GM12801 (cell line): ENCODE results near the gene CAMK2G.

Experiments used
- TF ChIP-seq, protein P1 (sequence below): IDR thresholded peaks from one replicate; pipeline ENCODE4 v1.5.1; 2011; ENCODE audit warnings: control low read depth; ENCODE audit not compliant: insufficient read length; ENCODE audit errors: extremely low read depth

Gene CAMK2G

DNA sequence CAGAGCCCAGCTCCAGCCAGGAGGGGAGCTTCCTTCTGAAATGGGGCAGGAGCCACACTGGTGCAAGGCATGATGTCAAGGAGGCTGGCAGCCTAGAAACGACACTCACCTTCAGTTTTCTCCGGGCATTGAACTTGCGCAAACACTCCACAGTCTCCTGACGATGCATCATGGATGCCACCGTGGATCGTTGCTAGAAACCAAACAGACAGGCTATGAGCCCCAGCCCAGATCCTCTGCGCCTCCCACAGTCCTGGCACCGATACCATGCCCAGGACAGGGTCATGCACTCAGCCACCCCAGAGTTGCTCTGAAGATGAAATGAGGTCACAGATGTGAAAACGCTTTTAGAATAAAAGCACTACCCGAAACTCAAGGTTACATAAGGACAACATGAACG, 32.0 kb downstream of the CAMK2G start:
- TF ChIP-seq, protein P1, sequence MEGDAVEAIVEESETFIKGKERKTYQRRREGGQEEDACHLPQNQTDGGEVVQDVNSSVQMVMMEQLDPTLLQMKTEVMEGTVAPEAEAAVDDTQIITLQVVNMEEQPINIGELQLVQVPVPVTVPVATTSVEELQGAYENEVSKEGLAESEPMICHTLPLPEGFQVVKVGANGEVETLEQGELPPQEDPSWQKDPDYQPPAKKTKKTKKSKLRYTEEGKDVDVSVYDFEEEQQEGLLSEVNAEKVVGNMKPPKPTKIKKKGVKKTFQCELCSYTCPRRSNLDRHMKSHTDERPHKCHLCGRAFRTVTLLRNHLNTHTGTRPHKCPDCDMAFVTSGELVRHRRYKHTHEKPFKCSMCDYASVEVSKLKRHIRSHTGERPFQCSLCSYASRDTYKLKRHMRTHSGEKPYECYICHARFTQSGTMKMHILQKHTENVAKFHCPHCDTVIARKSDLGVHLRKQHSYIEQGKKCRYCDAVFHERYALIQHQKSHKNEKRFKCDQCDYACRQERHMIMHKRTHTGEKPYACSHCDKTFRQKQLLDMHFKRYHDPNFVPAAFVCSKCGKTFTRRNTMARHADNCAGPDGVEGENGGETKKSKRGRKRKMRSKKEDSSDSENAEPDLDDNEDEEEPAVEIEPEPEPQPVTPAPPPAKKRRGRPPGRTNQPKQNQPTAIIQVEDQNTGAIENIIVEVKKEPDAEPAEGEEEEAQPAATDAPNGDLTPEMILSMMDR = no peak

DNA sequence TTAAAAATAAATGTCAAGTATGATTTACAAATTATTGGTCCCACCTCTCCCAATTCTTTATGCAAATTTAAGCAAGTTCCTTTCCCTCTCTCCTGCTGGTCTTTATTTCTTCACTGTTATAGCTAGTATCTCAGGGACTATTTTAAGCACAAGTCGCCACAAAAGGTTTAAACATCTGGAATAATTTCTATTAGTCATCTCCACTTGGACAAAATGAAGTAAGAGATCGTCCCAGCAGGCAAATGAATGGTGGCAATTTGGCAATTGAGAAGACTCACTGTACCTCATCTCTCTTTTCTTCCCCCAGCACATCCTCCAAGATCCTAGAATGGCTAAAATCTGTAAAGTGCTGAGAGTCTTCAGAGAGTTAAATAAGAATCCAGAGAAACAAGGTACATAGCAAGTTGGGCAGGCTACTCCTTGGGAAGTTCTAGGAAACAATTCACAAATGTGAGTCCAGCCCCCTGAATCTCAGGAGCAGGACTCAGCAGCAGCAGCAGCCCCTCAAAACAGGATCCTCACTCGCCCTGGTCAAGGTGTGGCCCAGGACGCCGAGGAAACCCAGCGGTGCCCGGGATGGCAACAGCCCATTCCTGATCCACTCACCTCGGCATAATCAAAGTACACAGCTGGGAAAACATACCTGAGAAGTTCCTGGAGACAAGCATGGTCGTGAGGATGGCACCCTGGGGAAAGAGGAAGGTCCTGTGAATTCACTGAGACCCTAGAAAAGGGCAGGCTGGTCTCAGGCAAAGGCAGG, 32.6 kb downstream of the CAMK2G start:
- TF ChIP-seq, protein P1 = no peak

- TF ChIP-seq, protein P1 = no peak
These were observed 33.3 kb downstream of the CAMK2G start for GRCh38 chr10:73841061-73841421.

GRCh38 chr10:73840403-73841060, 33.8 kb downstream of the CAMK2G start:
- TF ChIP-seq, protein P1 = no peak

DNA sequence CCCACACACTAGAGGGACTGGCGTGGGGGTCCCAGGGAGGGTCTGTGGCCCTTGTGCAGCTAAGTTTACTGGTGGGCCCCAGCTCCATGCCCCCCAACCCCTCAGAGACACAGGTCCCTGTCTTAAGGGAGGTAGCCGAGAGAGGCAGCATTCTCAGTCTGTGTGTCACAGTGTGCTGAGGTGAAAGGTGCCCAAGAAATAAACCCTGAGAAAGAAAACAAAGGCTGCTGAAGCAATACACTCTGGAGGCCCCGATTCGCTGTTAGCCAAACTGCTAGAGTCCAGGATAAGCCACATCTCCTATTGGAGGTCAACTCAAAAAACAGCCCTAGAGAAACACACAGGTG, 34.3 kb downstream of the CAMK2G start:
- TF ChIP-seq, protein P1 = no peak

DNA sequence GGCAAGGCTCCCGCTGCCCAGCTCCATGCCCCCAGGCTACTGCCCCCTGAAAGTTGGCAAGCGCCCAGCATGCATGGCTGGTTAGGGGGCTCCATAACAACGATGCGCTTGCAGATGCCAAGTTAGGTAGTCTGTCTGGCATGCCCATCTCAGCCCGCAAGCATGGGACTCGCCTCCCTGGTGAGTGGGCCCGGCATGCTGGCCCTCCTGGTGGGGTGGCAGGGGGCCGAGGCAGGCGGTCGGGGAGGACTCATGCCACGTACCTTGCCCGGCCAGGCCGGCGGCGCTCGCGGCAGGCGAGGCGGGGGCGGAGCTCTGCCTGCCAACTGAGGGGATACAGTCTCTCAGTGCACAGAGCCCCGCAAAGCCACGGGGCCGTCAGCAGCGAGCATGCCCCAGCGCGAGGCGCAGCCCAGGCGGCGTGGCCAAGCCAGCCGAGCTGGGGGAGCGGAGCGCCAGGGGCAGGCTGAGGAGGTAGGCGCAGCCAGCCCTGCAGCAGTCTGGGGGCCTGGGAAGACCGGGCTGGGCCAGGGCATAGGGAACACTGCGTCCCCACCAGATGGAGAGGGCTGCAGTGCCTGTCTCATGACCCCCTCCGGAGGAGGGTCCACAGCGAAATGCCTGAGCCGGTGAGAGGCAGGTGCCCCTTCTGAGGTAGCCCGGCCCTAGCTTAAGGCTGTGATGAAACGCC, 34.9 kb downstream of the CAMK2G start:
- TF ChIP-seq, protein P1 = no peak

DNA sequence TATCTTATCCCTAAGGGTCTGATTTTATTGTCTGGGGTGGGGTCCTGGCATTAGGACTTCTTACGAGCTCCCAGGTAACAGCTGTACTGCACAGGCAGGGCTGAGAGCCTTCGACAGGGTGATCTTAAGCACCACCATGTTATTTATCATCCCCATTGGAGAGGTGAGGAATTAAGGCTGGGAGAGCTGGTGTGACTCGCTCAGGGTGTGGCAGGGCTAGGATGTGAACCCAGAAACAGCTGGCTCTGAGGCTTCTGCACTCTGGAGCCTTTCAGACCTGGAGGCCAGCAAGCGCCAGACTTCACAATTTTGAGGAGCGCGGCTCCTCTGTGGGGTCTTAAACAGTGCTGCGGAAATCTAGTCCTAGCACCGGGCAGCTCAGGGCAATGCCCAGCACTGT, 35.5 kb downstream of the CAMK2G start:
- TF ChIP-seq, protein P1 = no peak
